HG03139 (cell line): ENCODE results near the gene MT1E.
"Not testable (repeated sequence)": the region's sequence is repeated elsewhere in the genome, so short reads cannot be mapped to it uniquely, and the experiment has no call there.

Experiments
- ATAC-seq: cut with Tn5 transposase; IDR thresholded peaks from one replicate; pipeline ENCODE4 v1.9.1; 2021; ENCODE audit not compliant: unreplicated experiment

Gene MT1E

DNA sequence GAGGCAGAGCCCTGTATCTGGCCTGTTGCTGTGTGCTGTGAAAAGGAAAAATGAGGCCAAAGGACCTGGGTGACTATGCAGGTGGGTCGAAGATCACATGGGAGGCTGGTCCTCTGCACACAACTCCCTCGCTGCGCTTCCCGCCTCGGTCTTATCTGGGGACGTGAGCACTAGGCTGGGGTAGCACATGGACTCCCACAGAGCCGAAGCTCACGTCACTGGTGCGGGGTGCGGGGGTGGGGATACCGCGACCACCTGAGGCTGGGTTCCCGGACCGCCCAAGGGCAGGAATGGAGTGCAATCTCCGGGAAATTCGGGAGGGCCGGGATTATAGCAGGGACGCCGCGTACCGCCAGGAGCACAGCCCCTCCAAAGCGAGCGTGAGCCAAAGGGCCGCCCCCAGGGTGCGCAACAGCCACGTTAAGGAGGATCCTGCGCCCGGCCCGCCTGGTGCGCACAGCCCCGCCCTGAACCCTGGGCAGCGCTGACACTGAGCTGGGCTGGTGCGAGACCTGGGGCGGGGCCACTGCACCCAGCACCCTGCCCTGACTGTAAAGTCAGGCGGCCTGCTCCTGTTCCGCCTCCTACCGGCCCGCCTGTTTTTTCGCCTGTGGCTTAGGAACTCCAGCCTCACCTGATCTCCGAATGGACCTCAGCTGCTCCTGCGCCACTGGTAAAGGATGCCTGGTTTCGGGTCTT, 17.6 kb downstream of the MT1E start:
- no peak for ATAC-seq

DNA sequence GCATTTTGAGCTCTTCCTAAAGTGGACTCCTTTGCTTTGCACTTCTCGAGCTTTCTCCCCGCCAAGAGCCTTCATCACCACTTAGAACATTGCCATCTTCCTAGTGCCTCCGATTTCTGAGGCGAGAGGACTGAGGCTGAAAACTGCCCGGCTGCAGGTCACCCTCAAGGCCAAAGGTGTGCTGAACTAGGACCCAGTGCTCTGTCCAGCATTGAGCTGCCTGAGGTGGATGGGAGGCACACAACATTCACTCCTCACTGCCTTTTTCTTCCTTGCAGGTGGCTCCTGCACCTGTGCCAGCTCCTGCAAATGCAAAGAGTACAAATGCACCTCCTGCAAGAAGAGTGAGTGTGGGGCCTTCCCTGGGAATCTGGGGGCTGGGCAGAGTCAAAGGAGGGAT, 18.3 kb downstream of the MT1E start:
- no peak for ATAC-seq

DNA sequence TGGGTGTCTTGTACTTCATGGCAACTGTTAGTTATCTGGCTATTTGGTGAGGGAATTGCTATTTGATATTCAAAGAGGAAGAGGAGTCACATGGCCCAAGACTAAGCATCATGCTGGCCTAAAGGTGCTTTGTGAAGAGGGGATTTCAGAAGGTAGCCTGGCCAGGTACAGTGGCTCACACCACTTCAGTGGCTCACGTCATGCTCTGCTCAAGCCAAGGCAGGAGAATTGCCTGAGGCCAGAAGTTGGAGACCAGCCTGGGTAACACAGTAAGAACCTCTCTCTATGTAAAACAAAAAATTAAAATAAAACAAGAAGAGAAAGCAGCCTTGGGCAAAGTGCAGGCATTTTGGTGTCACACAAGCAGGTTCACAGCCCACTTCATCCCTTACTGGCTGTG, 19.7 kb downstream of the MT1E start:
- no peak for ATAC-seq

DNA sequence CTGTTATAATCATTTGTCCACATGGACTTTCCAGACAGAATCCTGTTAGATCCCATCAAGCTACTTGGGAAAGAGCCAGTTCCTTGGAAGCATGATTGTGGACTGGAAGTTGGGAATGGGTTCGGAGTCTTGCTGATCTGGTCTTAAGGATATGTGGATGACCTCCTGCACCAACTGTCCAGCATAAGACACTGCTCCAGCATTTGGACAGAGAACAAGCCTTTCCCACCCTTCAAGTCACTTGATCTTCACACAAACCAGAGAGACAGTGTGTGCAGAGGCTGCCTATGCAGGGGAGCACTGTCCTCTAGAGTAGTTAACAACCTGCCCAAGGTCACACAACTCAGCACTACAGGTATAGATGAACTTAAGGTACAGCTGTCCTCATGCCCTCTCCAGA, 20.3 kb downstream of the MT1E start:
- no peak for ATAC-seq

DNA sequence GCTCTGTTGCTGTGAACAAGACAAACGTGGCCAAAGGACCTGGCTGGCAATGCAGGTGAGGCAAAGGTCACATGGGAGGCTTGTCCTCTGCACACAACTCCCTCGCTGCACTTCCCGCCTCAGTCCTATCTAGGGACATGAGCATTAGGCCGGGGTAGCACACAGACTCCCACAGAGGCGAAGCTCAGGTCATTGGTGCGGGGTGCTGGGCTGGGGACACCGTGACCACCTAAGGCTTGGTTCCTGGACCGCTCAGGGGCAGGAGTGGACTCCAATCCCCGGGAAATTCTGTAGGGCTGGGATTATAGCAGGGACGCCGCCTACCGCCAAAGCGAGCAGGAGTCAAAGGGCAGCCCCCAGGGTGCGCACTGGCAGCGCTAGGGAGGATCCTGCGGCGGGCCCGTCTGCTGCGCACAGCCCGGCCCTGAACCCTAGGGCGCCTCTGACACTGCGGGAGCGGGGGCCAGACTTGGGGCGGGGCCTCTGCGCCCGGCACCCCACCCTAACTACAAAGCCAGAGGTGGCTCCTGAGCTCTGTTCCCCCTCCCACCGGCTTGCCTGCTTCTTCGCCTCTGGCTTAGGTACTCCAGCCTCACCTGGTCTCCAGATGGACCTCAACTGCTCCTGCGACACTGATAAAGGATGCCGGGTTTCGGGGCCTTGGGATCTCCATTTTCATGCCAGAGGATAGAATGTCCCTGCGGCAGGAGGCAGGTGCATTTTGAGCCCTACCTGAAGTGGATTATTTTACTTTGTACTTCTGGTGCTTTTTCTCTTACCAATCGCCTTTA, 22.3 kb downstream of the MT1E start:
- ATAC-seq: no peak

DNA sequence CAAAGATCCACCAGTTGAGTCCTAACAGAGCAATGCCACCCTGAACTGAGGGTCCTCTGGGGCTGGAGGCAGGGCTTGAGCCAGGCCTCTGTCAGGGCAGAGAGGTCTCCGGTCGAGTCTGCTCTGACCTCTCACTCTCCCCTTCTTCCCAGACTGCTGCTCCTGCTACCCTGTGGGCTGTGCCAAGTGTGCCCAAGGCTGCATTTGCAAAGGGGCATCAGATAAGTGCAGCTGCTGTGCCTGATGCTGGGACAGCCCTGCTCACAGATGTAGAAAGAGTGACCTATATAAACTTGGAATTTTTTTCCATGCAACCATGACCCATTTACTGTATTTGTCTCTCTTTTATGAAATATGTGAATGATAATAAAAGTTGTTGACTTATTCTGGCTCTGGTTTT, 23.7 kb downstream of the MT1E start:
- no peak for ATAC-seq

DNA sequence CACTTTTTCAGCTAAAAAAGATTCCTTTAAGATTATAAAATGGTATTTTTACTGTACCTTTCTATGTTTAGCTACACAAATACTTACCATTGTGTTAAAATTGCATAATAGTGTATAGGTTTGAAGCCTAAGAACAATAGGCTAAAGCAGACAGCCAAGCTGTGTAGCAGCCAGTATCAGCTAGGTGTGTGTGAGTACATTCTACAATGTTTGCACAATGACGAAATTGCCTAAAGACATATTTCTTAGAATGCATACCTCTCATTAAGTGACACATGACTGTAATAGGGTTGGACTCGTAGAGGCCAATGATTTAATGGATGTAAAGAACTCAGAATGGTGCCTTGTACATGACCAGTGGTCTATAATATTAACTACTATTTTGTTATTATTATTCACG, 24.2 kb downstream of the MT1E start:
- ATAC-seq: no peak

DNA sequence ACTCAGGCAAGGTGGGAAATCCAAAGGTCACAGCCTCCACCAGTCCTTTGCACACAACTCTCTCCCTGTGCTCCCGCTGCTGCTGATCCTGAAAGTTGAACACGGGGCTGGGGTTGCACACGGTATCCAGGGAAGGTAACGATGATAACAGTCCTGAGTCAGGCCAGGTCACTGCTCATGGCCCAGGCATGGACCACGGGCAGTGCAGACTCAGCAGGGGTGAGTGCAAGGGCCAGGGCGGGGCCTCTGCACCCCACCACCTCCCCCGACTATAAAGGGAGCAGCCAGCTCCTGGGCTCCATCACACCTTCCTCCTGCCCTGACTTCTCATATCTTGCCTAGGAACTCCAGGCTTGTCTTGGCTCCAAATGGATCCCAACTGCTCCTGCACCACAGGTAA, 26.0 kb downstream of the MT1E start, which contains the start of gene MT1B:
Gene MT1B, plus strand, starts transcription at position 301 of the 400 bp plus-strand sequence. Its CDS starts 68 bp downstream, at position 369.
- ATAC-seq: no peak

DNA sequence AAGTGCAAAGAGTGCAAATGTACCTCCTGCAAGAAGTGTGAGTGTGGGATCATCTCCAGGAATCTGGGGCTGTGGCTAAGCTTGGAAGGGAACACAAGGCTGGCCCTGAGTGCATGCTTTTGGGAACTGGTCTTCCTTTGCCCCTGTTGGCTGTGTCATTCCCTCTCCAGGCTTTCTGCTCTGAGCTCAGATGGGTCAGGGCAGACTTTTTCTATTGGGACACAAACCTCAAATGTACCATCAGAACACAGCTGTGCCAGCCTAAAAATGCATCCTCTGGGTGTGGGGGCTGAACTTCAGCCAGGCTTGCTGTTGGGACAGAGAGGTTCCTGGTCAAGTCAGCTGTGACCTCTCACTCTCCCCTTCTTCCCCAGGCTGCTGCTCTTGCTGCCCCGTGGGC, 27.0 kb downstream of the MT1E start:
- ATAC-seq: no peak

DNA sequence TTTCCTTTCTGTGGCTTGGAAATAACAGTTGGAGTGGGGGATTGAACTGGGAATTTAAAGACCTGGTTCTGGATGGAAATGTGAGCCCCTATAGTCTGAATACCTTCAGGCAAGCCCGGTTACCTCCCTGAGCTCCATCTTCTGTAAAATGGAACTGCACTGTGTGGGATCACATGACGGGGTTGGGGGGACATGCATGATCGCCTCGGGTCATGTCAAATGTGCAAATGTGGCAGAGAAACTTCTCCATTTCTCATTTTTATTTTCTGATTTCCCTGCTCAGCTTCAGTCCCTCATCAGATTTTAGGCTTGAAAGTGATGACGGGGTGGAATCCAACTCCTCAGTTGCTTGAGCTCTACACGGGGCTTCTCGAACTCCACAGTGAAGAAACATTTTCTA, 27.6 kb downstream of the MT1E start:
- no peak for ATAC-seq

DNA sequence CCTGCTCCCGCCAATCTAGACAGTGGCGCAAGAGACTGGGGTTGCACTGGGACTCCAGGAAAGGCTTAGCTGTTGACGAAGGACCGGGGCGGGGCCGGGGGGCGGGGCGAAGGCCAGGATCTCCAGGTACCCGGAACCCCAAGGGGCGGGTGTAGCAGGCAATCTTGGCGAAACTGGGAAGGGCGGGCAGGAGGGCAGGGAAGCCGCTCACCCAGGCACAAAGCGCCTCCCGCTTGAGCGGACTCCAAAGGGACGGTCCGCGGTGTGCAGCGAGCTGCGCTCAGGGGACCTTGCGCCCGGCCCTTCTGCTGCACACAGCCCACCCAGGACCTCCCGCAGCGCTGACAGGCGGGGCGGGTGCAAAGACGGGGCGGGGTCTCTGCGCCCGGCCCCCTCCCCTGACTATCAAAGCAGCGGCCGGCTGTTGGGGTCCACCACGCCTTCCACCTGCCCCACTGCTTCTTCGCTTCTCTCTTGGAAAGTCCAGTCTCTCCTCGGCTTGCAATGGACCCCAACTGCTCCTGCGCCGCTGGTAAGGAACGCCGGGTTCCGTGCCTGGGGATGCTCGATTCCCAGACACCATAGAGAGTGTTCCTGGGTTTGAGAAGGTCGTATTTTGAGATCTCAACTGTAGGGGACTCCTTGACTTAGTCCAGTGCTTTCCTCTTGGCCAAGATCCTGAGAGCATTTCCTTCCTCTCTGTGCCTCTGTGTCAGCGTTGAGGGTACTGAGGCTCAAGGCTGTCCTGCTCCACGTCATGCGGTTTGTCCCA, 32.2 kb downstream of the MT1E start, which contains the start of gene MT1F:
Gene MT1F, plus strand, starts transcription at position 405 of the 772 bp plus-strand sequence. Its CDS starts 100 bp downstream, at position 505.
- no peak for ATAC-seq

DNA sequence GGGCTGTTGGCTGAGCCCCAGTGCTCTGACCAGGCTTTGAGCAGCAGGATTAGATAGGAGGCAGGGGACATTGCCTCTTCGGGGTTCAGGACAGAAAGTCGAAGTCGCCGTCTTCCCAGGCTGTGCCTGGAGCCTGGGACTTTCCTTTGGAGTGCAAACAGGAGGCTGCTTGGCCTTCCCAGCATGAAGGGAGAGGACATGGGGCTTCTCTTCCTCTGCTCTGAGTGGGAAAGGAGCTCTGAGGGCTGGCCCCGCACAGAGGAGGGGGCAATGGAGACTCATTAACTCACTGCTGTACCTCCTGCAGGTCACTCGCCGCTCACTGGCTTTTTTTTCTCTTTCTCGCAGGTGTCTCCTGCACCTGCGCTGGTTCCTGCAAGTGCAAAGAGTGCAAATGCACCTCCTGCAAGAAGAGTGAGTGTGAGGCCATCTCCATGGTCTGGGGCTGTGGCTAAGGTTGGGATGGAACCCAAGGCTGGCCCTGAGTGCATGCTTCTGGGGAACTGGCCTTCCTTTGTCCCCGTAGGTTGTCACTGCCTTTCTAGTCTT, 32.8 kb downstream of the MT1E start:
- no peak for ATAC-seq

DNA sequence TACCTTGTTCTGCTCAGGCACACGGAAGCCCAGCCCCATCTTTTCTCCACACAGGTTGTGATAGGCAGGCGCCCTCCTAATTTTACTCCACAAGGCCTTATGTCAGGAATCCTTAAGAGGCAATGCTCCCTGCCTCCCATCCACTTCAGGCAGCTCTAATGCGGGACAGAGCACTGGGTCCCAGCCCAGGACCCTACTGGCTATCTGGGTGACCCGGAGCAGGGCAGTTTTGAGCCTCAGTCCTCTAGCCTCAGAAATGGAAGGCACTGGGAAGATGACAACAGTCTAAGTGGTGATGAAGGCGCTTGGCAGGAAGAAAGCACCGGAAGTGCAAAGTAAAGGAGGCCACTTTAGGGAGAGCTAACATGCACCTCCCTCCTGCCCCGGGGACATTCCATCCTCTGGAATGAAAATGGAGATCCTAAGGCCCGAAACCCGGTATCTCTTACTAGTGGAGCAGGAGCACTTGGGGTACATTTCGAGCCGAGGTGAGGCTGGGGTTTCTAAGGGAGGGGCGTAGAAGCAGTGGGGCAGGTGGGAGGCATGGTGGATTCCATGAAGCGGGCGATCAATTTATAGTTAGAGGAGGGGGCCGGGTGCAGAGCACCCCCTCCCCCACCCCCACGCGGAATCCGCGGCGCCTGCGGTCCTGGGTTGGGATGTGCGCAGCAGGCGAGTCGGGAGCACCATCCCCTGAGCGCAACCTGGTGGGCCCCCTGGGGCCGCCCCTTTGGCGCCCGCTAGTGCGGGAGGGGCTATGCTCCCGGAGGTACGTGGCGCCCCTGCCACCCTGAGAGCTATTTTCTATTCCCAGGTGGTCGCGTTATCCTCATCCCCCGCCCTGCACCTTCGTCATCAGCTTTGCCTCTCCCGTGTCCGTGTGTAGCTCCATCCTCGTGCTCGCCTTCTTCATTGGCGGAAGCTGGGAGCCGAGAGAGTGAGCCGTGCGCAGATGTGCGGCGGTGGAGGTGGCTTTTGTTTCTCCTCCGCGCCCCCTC, 37.1 kb downstream of the MT1E start:
- no peak for ATAC-seq

DNA sequence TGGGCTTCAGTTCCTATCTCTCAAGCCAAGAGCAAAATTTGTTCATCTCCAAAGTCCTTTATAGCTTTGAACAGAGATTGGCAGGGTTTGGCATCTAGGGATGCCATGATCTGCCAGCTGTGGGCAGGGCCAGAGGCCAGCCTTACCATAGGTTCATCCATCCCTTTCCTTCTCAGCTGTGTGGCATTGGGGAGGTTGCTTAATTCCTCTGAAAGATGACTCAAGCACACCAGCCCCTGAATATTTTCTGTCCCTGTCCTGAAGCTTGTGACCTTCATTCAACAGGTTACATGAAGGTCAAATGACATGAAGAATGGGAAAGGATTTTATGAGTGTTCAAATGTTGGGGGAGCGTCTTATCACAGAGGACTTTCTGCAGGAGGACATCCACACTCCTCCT, 38.9 kb downstream of the MT1E start:
- ATAC-seq: no peak

DNA sequence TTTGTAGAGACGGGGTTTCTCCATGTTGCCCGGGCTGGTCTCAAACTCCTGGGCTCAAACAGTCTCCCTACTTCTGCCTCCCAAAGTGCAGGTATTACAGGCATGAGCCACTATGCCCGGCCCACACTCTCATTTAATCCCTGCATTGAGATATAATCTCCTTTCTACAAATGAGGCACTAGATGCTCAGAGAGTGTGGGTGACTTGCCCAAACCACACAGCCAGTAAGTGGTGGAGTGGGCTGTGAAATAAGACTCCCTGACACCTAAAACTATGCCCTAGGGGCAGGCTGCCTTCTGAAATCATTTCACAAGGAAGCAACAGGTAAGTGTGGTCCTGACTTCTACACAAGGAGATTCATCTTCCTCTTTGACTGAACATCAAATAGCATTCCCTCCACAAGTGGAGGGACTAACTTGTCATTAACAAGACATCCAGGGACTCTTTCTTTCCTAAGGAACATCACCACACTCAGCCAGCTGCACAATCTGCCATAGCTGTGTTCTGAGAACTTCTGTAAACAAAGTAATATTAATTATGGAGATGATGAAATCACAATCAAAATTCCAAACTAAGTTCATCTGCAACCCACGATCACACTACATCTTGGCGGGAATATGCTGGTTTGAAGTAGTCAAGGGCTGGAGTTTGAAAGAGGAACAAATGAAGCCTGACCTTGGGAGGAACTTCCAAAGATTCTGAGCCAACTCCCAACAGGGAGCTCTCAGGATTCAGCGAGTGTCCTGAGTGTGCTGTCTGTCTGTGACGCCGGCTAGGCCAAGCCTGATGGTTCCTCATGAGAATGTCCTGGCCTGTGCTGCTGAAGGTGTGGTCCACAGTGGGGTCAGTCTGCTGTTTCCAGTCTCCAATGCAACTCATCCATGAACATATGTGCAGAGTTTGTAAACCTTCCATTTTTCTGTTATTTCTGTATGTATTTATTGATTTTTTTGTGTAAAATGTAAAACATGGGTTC, 40.0 kb downstream of the MT1E start:
- not testable (repeated sequence) for ATAC-seq

DNA sequence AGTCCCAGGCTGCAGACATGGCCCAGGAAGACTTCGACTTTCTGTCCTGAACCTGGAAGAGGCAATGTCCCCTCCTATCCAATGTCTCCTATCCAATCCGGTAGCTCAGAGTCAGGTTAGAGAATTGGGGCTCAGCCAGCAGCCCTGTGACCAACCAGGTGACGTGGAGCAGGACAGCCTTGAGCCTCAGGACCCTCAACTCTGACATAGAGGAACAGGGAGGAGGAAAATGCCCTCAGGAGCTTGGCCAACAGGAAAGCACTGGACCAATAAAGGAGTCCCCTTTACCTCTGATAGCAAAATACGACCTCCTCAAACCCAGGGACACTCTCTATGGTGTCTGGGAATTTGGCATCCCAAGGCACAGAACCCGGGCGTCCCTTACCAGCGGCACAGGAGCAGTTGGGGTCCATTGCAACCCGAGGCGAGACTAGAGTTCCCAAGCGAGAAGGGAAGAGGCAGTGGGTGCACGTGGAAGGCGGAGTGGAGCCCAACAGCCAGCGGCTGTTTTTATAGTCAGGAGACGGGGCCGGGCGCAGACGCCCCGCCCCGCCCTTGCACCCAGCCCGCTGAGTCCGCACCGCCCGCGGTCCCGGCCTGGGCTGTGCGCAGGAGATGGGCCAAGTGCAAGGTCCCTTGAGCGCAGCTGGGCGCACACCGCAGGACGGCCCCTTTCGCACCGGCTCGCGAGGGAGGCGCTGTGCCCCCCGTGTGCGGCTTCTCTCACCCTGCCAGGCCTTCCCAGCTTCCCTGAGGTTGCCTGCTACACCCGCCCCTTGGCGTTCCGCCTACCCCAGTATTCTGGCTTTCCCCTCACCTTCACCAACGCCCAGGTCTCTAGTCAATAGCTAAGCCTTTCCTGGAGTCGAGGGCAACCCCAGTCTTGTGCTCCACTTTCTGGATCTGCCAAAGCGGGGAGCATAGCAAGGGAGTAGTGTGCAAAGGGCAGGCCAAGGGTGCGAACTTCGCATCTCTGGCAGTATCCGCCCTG, 42.3 kb downstream of the MT1E start, which contains the start of gene MT1G:
Gene MT1G, minus strand, starts transcription at position 485 of the 991 bp plus-strand sequence. Its CDS starts 72 bp downstream, at position 413.
- no peak for ATAC-seq

DNA sequence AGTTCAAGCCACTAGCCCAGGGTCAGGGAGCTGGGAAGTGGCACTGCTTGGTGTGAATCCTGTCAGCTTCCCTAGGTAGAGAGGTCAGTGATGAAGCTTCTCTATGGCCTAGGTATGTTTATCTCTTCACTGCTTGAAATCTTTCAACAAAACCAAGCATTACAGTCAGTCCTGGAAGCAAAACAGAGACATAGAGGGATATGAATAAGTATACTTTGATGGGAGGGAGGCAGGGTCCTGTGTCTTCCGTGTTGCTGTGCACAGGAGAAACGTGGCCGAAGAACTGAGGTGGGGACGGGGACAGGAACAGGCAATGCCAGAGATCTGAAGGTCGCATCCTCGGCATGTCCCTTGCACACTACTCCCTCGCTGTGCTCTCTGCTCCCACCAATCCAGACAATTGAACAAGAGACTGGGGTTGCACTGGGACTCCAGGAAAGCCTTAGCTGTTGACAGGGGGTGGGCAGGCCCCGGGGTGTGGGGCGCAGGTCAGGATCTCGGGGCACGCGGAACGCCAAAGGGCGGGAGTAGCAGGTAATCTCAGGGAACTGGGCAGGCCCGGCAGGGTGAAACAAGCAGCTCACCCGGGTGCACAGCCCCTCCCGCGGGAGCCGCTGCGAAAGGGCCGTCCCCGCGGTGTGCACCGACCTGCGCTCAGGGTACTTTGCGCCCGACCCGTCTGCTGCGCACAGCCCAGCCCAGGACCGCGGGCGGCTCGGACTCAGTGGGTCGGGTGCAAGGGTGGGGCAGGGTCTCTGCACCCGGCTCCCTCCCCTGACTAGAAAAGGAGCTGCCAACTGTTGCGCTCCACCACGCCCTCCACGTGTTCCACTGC, 43.6 kb downstream of the MT1E start, which contains the start of gene MT1H:
Gene MT1H, plus strand, starts transcription at position 810 of the 835 bp plus-strand sequence. CDS start 71 bp downstream, outside the sequence.
- no peak for ATAC-seq
